ENCODE data around the gene MAP4K2.

DNA sequence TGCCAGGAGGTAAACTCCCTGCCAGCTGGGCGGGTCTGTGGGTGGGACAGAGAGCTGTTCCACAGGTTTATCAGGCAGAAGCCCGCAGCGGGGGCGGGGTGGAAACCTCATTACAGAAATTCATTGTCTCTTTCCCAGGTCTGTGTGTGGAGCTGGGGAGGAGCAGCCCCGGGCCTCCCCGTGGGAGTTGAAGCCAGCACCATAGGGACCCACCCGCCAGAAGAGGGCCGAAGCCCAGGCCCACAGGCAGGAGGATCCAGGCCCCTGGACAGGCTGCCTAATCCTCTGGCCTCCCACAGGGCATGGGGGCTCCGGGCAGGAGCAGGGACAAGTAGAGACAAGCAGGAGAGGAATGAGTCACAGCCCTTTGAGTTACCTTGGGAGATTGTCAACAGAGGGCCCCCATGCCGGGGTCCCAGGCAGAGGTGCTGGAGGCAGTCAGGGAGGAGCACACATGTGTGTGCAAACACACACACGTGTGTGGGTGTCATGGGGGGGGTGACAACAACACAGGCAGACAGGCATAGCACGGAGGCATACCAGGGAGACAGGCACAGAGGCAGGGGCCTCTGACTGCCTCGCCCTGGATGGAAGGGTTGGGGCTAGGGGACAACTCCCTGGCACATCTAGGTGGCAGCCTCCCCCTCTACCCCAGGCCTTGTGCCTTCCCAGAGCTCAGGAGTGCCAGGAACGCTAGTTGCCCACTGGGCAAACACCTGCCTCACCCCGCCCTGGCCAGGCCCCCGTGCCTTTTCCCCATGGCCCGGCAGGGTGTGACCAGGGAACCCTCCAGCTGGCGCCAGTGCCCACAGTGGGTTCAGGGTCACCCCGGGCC, 40.1 kb upstream of the MAP4K2 start:
- TF ChIP-seq SIN3A (IDR thresholded peaks at IDR 0.05; ENCODE audit: borderline replicate concordance in 2 of 2, control insufficient read depth in 1 of 2, low read depth in 2 of 2, low read length in 2 of 2): no peak
- no peak for TF ChIP-seq SMAD3 (CRISPR knock-in tag; conservative IDR thresholded peaks at IDR 0.05)
- TF ChIP-seq, protein P1, sequence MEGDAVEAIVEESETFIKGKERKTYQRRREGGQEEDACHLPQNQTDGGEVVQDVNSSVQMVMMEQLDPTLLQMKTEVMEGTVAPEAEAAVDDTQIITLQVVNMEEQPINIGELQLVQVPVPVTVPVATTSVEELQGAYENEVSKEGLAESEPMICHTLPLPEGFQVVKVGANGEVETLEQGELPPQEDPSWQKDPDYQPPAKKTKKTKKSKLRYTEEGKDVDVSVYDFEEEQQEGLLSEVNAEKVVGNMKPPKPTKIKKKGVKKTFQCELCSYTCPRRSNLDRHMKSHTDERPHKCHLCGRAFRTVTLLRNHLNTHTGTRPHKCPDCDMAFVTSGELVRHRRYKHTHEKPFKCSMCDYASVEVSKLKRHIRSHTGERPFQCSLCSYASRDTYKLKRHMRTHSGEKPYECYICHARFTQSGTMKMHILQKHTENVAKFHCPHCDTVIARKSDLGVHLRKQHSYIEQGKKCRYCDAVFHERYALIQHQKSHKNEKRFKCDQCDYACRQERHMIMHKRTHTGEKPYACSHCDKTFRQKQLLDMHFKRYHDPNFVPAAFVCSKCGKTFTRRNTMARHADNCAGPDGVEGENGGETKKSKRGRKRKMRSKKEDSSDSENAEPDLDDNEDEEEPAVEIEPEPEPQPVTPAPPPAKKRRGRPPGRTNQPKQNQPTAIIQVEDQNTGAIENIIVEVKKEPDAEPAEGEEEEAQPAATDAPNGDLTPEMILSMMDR (IDR thresholded peaks at IDR 0.05 in 2 of 3, conservative IDR thresholded peaks at IDR 0.05 in 1 of 3; ENCODE audit: insufficient read depth in 2 of 3, low read depth in 1 of 3, low read length in 3 of 3): no peak
- TF ChIP-seq CBFB (CRISPR knock-in tag; IDR thresholded peaks at IDR 0.05): no peak
- no peak for TF ChIP-seq CHD2 (IDR thresholded peaks at IDR 0.05; ENCODE audit: low read depth, low read length)
- no peak for TF ChIP-seq MYC (IDR thresholded peaks at IDR 0.05; ENCODE audit: low read depth, low read length)
- TF ChIP-seq MYC (CRISPR knock-in tag; IDR thresholded peaks at IDR 0.05; ENCODE audit: borderline replicate concordance, low read depth): no peak

Data from K562 (cell line).